Mesendoderm (in vitro differentiated cells): ENCODE measurements around the gene MFAP2.

ENCODE experiments used
- DNase-seq: peaks from one replicate; pipeline ENCODE4 v3.0.0; 2013
- H2AK5ac ChIP-seq: 2 replicates; pipeline ENCODE4 v1.6.1; 2013; ENCODE audit warnings: low read length, inconsistent platforms
- H2BK120ac ChIP-seq: 2 replicates; pipeline ENCODE4 v1.6.1; 2013; ENCODE audit warnings: low read depth, mild to moderate bottlenecking, low read length, moderate library complexity, mixed read lengths
- H2BK15ac ChIP-seq: replicated peaks from 2 replicates; pipeline ENCODE4 v1.6.1; 2013; ENCODE audit warnings: low read depth, mild to moderate bottlenecking, moderate library complexity
- H2BK5ac ChIP-seq: 2 replicates; pipeline ENCODE4 v1.6.1; 2013; ENCODE audit warnings: low read length, inconsistent platforms
- H3K18ac ChIP-seq: 2 replicates; pipeline ENCODE4 v1.6.1; 2013; ENCODE audit warnings: mild to moderate bottlenecking, low read length, mixed read lengths
- H3K23ac ChIP-seq: one replicate; pipeline ENCODE4 v1.6.1; 2013; ENCODE audit warnings: low read length
- H3K27ac ChIP-seq: 2 replicates; pipeline ENCODE4 v1.5.1; 2013; ENCODE audit warnings: low read depth, mild to moderate bottlenecking, inconsistent platforms, low read length, moderate library complexity
- H3K27me3 ChIP-seq: 2 replicates; pipeline ENCODE4 v1.6.1; 2013; ENCODE audit warnings: low read length, control low read depth, mild to moderate bottlenecking, inconsistent platforms; ENCODE audit not compliant: insufficient read depth, poor library complexity
- H3K36me3 ChIP-seq: 2 replicates; pipeline ENCODE4 v1.6.1; 2013; ENCODE audit warnings: low read length, inconsistent platforms; ENCODE audit not compliant: control insufficient read depth, insufficient read depth
- H3K4ac ChIP-seq: one replicate; pipeline ENCODE4 v1.6.1; 2013; ENCODE audit warnings: low read depth, mild to moderate bottlenecking, low read length, moderate library complexity
- H3K4me1 ChIP-seq: 2 replicates; pipeline ENCODE4 v1.6.1; 2013; ENCODE audit warnings: low read depth, low read length, inconsistent platforms; ENCODE audit not compliant: control insufficient read depth
- H3K4me2 ChIP-seq: 2 replicates; pipeline ENCODE4 v1.6.1; 2013; ENCODE audit warnings: low read length
- H3K4me3 ChIP-seq: 2 replicates; pipeline ENCODE4 v1.5.1; 2013; ENCODE audit warnings: mild to moderate bottlenecking, low read length
- H3K56ac ChIP-seq: one replicate; pipeline ENCODE4 v1.6.1; 2013; ENCODE audit warnings: low read length
- H3K79me1 ChIP-seq: 2 replicates; pipeline ENCODE4 v1.6.1; 2013; ENCODE audit warnings: low read length, inconsistent platforms
- H3K79me2 ChIP-seq: 2 replicates; pipeline ENCODE4 v1.6.1; 2013; ENCODE audit warnings: mild to moderate bottlenecking, low read length; ENCODE audit not compliant: control insufficient read depth, insufficient read depth
- H3K9ac ChIP-seq: 2 replicates; pipeline ENCODE4 v1.6.1; 2013; ENCODE audit warnings: low read length, inconsistent platforms
- H4K5ac ChIP-seq: one replicate; pipeline ENCODE4 v1.6.1; 2013; ENCODE audit warnings: low read length
- H4K8ac ChIP-seq: one replicate; pipeline ENCODE4 v1.6.1; 2013; ENCODE audit warnings: low read depth, mild to moderate bottlenecking, control low read depth, low read length, moderate library complexity
- WGBS: extraction: QIAGEN DNeasy Blood & Tissue Kit; methylation state at CpG from one replicate; pipeline ENCODE4 v1.1.7; 2013; ENCODE audit warnings: low lambda C conversion rate, missing lambda C conversion rate; ENCODE audit not compliant: insufficient coverage; ENCODE audit errors: extremely low coverage; 5-methylcytosine and 5-hydroxymethylcytosine counted together

The MFAP2 gene

GRCh38 chr1:16961297-16962133 is 18.9 kb downstream of the MFAP2 start:
- H3K23ac ChIP-seq: no peak overlapping the region
- no peak overlapping the region for H3K4ac ChIP-seq
- no peak overlapping the region for H4K8ac ChIP-seq
- H2BK15ac ChIP-seq: no peak overlapping the region
- H3K27ac ChIP-seq: no peak overlapping the region
- no peak overlapping the region for H3K56ac ChIP-seq
- H3K4me2 ChIP-seq: no peak overlapping the region
- no peak overlapping the region for H2BK120ac ChIP-seq
- no peak overlapping the region for H2BK5ac ChIP-seq
- H4K5ac ChIP-seq: no peak overlapping the region
- H3K79me2 ChIP-seq: no peaks in the 10 kb centered on the region
- H3K18ac ChIP-seq: no peak overlapping the region
- WGBS: no CpG with 5 or more reads among the region's 14 CpGs
- no peaks in the 10 kb centered on the region for H3K79me1 ChIP-seq
- DNase-seq: no peak
- no peak overlapping the region for H3K9ac ChIP-seq
- no peaks in the 10 kb centered on the region for H3K4me1 ChIP-seq
- no peaks in the 10 kb centered on the region for H3K27me3 ChIP-seq
- H2AK5ac ChIP-seq: no peak overlapping the region
- peaks cover 1% of the 10 kb centered on the region for H3K36me3 ChIP-seq
- no peak overlapping the region for H3K4me3 ChIP-seq

- H3K36me3 ChIP-seq: peaks cover 1% of the 10 kb centered on the region
- no peak overlapping the region for H3K4ac ChIP-seq
- H3K56ac ChIP-seq: peak overlapping the region; percentile 88
- no peak overlapping the region for H4K5ac ChIP-seq
- no CpG with 5 or more reads among the region's 57 CpGs for WGBS
- H3K79me2 ChIP-seq: no peaks in the 10 kb centered on the region
- H2BK15ac ChIP-seq: no peak overlapping the region
- no peak overlapping the region for H2BK120ac ChIP-seq
- no peak overlapping the region for H3K4me3 ChIP-seq
- no peaks in the 10 kb centered on the region for H3K4me1 ChIP-seq
- no peaks in the 10 kb centered on the region for H3K79me1 ChIP-seq
- peak overlapping the region; percentile 55 for H3K18ac ChIP-seq
- H2AK5ac ChIP-seq: no peak overlapping the region
- H2BK5ac ChIP-seq: no peak overlapping the region
- H3K4me2 ChIP-seq: peak overlapping the region; percentile 17
- peak overlapping the region; percentile 7 for H3K27ac ChIP-seq
- no peak overlapping the region for H3K23ac ChIP-seq
- peak overlapping the region; percentile 77 for H3K9ac ChIP-seq
- peak; percentile 95 for DNase-seq
- H4K8ac ChIP-seq: no peak overlapping the region
- H3K27me3 ChIP-seq: no peaks in the 10 kb centered on the region
Observed at GRCh38 chr1:16960560-16961296, 19.7 kb downstream of the MFAP2 start.

- Histone ChIP-seq H3K36me3 (no peaks in the 10 kb centered on the region), H2BK120ac (no peak overlapping the region), H3K9ac (no peak overlapping the region), H3K18ac (no peak overlapping the region), H3K4me2 (no peak overlapping the region), H3K4me3 (no peak overlapping the region), H2BK5ac (no peak overlapping the region), H3K56ac (no peak overlapping the region), H3K4ac (no peak overlapping the region), H4K8ac (no peak overlapping the region), H3K27ac (no peak overlapping the region), H3K4me1 (no peaks in the 10 kb centered on the region), H3K27me3 (no peaks in the 10 kb centered on the region), H3K23ac (no peak overlapping the region), H2BK15ac (no peak overlapping the region), H4K5ac (no peak overlapping the region), H2AK5ac (no peak overlapping the region), H3K79me2 (no peaks in the 10 kb centered on the region), H3K79me1 (no peaks in the 10 kb centered on the region)
- DNase-seq: no peak
- no CpG with 5 or more reads among the region's 12 CpGs for WGBS
Observed at GRCh38 chr1:16958475-16958874, 21.9 kb downstream of the MFAP2 start.

- Histone ChIP-seq H3K36me3 (no peaks in the 10 kb centered on the region), H4K5ac (no peak overlapping the region), H3K9ac (no peak overlapping the region), H3K56ac (no peak overlapping the region), H3K4me3 (no peak overlapping the region), H3K27ac (no peak overlapping the region), H2BK5ac (no peak overlapping the region), H4K8ac (no peak overlapping the region), H3K4ac (no peak overlapping the region), H3K79me1 (no peaks in the 10 kb centered on the region), H3K27me3 (no peaks in the 10 kb centered on the region), H3K23ac (no peak overlapping the region), H3K4me1 (no peaks in the 10 kb centered on the region), H2AK5ac (no peak overlapping the region), H2BK120ac (no peak overlapping the region), H3K18ac (no peak overlapping the region), H3K79me2 (no peaks in the 10 kb centered on the region), H2BK15ac (no peak overlapping the region), H3K4me2 (no peak overlapping the region)
- WGBS: no CpG with 5 or more reads among the region's 8 CpGs
- DNase-seq: no peak
Observed at GRCh38 chr1:16957731-16958130, 22.7 kb downstream of the MFAP2 start.

GRCh38 chr1:16956775-16957174 is 23.6 kb downstream of the MFAP2 start:
- Histone ChIP-seq H3K4me2 (no peak overlapping the region), H4K5ac (no peak overlapping the region), H2BK5ac (no peak overlapping the region), H3K27ac (no peak overlapping the region), H3K18ac (no peak overlapping the region), H4K8ac (no peak overlapping the region), H3K79me2 (no peaks in the 10 kb centered on the region), H2BK120ac (no peak overlapping the region), H3K79me1 (no peaks in the 10 kb centered on the region), H3K4ac (no peak overlapping the region), H2BK15ac (no peak overlapping the region), H3K4me3 (no peak overlapping the region), H3K9ac (no peak overlapping the region), H3K23ac (no peak overlapping the region), H3K27me3 (no peaks in the 10 kb centered on the region), H3K56ac (no peak overlapping the region), H2AK5ac (no peak overlapping the region), H3K36me3 (no peaks in the 10 kb centered on the region), H3K4me1 (no peaks in the 10 kb centered on the region)
- WGBS: no CpG with 5 or more reads among the region's 8 CpGs
- DNase-seq: no peak
